Measurements from ENCODE around the gene SLC16A8.
A peak's percentile ranks its signal among the peaks of the same experiment; 100 is the strongest.
"Not testable (repeated sequence)": the region's sequence is repeated elsewhere in the genome, so short reads cannot be mapped to it uniquely, and the experiment has no call there.

The SLC16A8 gene

GRCh38 chr22:38083931-38084631, at the start of gene SLC16A8:
TSS of gene SLC16A8 (minus strand) at chr22:38084184. CDS start at chr22:38082873, 1,311 bp downstream.
- no peak for DNase-seq

- no peak for DNase-seq
Observed at GRCh38 chr22:38133331-38133730, 49.3 kb upstream of the SLC16A8 start.

DNA sequence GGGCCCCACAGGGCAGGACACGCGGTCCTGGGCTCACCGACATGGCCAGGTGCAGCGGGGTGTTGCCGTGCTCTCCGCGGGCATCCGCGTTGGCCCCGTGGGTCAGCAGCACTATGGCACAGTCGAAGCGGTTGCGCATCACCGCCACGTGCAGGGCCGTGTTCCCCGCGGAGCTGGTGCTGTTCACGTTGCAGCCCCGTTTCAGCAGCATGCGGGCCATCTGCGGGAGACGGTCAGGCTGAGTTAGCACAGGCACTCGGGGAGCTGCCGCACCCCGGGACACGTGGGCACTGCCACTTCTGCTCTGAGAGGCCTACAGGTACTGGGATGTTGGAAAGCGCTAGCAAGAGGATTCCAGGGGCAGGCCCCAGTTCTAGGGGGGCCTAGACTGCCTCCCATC, 48.8 kb upstream of the SLC16A8 start:
- no peak for DNase-seq

GRCh38 chr22:38132136-38132535, 48.2 kb upstream of the SLC16A8 start:
- no peak for DNase-seq

- DNase-seq = no peak
Observed at GRCh38 chr22:38131399-38131798, 47.4 kb upstream of the SLC16A8 start.

DNA sequence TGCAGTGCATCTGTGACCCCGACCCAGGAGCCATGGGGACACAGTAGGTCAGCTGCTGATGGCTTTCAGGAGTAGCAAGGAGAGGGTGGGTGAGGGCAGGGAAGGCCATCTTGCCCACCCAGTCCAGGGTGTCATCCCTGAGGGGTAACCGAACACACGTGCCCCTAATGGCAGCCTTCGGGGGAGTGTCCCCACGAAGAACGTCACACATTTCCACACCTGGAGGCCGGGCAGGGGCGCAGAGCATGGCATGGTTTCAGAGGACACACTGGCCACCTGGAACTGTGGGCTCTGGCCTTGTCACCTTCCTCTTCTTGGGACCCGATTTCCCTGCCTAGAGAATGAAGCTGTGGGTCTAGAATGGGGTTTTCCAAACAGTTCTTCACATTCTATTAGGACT, 45.9 kb upstream of the SLC16A8 start:
- no peak for DNase-seq

DNA sequence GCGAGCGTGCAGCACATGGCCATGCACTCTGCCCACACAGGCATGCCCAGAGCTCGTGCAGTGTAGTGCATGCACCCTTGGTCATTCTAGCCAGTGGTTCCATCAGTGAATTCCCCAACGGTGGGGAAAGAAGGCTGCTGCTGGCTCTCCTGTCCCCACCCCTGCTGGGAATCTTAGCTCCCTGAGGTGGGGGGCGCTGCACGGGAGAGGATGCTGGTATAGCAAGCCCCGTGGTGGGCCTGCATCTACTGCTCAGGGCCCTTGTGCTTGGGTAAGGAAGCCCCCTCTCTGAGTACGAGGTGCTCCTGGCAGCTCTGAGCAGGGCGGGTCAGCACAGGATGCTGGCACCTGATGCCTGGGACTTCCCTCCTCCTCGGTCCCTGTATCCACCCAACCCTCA, 45.0 kb upstream of the SLC16A8 start:
- no peak for DNase-seq

DNA sequence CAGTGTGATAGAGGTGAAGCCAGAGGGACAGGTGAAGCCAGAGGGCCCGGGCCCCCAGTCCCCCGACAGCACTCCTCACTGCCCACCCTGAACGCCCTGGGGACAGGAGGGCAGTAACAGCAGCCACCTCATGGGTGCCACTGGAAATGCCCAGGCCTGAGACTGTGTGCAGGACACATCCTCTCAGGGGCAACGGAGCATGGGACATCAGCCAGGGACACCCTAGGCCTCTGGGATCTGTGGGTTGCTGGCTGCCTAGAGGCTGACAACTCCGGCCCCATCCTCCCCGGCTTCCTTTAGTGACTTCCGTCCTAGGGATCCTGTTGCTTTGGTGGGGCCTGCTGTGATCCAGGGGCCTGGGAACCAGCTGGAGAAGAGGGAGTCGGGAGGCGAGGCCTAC, 43.9 kb upstream of the SLC16A8 start:
- no peak for DNase-seq

DNA sequence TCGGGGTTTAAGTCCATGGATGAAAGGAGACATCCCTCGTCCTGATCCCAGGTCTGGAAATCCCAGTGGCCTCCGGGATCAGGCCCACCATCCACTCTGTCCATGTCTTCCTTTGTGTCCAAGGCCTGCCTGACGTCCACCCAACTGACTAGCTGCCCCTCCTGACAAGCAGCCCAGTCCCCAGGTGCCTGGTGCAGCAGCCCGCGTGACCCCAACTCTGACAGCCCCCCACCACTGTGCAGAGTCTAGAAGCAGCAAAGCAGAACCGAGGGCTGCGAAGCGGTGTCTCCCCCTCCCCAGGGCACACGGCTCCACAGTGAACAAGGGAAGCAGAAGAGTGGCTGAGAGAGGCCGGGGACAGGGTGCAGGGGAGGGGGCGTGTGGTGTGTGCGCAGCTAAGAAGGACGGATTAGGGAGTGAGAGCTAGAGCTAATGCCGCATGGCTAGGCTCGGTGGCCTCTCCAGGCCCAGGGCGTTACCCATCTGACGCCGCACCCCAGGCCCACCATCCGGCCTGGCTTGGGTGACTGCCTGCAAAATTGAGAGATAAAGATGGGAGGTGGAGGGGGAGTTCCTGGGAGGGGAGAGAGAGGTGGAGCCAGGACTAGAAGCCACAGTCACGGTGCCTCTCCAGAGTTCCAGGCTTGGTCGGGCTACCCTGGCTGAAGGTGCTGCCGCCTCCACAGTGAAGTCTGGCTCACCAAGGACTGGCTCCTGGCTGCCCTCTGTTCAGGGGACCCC, 43.1 kb upstream of the SLC16A8 start:
- DNase-seq = no peak

DNA sequence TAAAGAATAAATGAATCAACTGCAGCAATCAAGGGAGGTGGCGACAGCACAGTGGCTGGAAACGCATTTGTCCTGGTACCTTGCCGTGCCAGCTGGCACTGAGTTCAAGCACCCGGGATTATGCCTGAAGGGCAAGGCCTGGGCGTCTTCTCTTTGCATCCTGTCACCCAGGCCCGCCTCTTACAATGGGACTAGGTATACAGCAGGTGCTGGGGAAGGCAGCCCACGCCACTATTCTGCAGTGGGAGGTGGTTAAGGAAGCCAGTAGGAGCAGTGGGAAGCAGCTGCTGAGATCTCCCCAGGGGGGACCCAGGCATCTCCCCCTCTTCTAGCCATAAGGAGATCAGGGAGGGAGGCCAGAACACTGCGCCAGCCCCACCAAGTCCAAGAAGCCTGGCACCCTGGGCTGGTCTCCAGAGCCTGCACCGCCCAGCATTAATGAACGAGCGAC, 41.8 kb upstream of the SLC16A8 start:
- DNase-seq = no peak

DNA sequence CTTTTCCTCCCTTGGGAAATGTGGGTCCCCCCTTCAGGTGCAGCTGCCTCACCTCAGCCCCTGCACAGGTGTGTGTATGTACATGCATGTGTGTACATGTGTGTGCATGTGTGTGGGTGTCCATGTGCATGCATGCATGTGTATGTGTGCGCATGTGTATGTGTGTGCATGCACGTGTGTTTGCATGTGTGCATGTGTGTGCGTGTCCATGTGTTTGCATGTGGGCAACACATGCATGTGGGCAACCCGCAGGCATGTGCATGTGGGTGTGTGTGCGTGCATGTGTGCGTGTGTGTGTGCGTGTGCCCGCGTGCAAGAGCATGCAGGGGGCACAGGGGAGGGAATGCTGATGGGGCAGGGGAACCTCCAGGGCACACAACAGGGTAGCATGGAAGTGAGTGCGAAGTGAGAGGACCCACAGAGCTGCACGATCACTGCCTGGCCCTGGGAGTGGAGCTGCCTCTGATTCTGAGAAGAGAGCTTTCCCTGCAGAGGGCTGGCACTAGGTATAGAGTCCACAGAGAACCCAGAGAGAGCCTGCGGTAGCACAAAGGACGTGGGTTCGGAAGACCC, 41.1 kb upstream of the SLC16A8 start:
- no peak for DNase-seq

- DNase-seq = no peak
Observed at GRCh38 chr22:38124236-38124974, 40.4 kb upstream of the SLC16A8 start.

- no peak for DNase-seq
Observed at GRCh38 chr22:38122616-38123015, 38.6 kb upstream of the SLC16A8 start.

GRCh38 chr22:38120359-38121110, 36.6 kb upstream of the SLC16A8 start:
- DNase-seq = no peak

DNA sequence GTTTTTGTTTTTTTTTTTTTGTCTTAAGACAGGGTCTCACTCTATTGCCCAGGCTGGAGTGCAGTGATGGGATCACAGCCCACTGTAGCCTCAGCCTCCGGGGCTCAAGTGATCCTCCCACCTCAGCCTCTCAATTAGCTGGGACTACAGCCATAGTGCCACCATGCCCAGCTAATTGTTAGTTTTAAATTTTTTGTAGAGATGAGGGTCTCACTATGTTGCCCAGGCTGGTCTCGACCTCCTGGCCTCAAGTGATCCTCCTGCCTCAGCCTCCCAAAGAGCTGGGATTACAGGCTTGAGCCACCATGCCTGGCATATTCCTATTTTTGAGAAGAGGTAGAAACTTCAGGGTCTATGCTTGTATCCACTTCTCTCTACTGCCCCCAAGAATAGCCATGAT, 34.8 kb upstream of the SLC16A8 start:
- DNase-seq = not testable (repeated sequence)

DNA sequence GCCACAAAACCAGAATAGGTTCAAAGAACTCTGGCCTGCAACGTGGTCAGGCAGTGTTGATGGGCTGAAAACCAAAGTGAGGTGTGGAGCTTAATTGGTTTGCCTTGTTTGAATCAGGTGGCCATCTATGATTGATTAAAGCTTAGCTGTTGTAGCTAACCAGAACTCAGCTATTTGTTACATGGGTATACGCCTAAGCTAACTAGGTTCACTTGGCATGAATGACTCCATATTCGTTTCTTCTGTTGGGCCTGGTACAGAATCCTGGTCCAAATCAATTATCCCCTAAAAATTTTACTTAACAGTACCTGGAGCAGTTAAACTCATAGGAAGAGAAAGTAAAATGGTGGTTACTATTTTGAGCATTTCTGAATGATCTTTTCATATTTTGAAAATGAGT, 34.2 kb upstream of the SLC16A8 start:
- no peak for DNase-seq

- DNase-seq = not testable (repeated sequence)
Observed at GRCh38 chr22:38117556-38117955, 33.6 kb upstream of the SLC16A8 start.

DNA sequence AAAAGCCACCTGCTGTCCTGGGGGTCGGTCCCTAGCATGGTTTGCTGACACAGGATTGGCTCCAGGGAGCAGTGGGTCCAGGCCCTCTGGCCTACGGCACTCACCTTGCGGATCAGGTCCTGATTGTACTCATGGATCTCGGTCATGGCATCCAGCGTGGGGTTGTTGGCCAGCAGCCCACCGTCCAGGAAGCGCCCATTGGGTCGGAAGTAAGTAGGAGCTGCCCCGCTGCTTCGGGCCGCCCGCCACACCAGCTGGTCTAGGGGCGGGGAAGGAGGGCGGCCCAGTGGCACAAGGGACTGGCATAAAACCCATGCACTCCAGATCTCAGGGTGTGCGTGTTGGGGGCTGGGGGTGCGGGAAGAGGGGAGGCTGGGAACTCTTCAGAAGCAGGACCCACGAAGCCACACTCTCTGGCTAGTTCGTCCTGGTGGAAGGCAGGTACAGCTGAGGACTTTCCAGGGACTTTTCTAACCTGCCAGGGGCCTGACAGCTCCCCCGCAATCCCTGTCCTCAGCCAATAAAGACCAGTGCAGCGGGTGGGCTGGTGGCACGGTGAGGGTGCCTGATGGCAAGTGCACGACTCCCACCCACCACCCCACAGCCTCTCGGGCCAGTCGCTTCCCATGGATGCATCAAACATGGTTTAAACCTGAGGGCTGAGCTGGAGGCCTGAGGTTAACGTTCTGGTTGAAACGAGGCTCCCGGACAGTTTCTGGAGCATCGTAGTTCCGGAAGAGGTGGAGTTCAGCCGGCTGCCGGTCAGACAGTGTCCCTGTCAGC, 31.6 kb upstream of the SLC16A8 start:
- no peak for DNase-seq

DNA sequence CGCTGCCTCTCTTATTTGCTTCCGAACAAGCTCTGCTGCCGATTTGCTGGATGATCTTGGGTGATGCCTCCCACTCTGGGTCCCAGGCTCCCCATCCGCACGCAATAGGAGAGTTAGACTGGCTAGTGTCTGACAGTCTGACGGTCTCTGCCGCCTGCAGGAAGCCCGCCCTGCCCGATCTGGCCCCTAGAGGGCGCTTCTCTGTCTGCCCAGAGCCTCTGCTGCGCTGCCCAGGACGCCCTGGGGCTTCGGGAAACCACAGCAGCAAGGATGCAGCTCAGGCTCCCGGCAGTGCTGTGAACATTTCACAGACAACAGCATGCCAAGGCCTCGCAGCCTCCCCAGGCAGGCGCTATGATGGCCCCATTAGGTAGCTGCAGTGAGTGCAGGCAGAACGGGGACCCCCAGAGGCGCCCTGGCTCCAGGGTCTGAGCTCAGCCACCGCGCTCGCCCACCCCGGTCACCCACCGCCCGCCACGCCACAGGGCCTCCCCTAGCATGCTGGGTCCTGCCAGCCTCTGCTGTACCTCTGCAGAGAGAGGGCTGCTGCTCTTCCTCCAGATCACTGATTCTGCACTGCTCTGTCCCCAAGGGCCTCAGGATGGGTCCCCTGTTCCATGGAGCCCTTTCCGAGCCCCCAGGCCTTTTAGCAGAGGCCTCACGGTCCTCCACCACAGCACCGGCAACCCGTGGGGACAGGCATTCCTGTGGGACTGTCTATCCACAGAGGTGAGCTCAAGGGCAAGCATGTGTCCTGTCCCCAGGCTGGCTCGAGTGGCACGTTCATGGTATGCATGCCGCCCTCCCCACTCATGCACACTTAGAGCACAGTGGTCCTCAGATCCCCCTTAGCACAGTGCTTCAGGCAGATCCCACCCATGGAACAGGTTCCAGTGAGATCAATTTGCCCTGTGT, 30.8 kb upstream of the SLC16A8 start:
- peak; percentile 10 for DNase-seq

GRCh38 chr22:38112381-38112780, 28.4 kb upstream of the SLC16A8 start:
- DNase-seq = no peak

DNA sequence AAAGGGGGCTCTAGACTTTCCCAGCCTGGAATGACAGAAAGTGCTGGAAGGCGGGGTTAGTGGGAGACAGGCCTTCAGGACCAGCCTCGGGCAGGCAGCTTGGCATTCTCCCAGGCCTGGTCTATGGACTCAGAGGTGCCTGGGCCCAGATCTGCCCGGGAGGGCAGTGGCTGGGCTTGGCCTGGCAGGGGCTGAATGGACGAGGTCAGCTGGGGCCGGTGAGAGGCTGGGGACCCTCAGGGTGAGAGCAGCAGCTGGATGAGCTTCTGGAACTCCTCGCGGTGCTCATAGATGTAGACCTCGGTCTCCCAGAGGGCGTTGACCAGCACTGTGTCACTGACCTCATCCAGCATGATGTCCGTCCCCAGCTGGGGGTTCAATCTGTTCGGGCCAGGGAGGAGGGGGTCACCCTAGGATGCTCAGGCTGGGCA, 28.0 kb upstream of the SLC16A8 start:
- DNase-seq = no peak
